HG03025 (cell line): ENCODE measurements around the gene COL20A1.
"Not testable (repeated sequence)": the region's sequence is repeated elsewhere in the genome, so short reads cannot be mapped to it uniquely, and the experiment has no call there.

ENCODE experiments used
- ATAC-seq: cut with Tn5 transposase; IDR thresholded peaks from one replicate; pipeline ENCODE4 v1.9.1; 2021; ENCODE audit warnings: mild to moderate bottlenecking, moderate library complexity; ENCODE audit not compliant: unreplicated experiment, low FRiP score

COL20A1 gene

DNA sequence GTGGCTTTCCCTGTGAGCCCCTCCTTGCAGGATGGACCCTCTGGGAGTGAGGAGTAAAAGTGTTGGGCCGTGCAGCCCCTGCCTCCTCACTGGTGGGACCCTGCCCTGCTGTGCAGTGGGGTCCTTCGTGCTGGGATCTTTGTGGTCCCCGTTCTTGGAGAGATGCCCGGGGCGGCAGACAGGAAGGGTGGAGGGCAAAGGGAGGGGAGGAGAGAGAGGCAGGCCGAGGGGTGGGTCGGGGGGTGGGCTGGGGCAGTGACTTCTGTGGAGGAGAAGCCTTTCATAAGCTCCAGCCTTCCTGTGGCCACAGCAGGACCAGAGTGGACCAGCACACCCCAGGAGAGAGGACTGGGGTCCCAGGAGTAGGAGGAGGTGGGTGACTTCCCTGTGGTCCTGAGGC, at the start of gene COL20A1:
Gene COL20A1, plus strand, starts transcription at position 283 of the 400 bp plus-strand sequence. CDS start 1,922 bp downstream, outside the sequence.
- ATAC-seq, result no peak

GRCh38 chr20:63243604-63244247, 49.3 kb upstream of the COL20A1 start:
- no peak for ATAC-seq

DNA sequence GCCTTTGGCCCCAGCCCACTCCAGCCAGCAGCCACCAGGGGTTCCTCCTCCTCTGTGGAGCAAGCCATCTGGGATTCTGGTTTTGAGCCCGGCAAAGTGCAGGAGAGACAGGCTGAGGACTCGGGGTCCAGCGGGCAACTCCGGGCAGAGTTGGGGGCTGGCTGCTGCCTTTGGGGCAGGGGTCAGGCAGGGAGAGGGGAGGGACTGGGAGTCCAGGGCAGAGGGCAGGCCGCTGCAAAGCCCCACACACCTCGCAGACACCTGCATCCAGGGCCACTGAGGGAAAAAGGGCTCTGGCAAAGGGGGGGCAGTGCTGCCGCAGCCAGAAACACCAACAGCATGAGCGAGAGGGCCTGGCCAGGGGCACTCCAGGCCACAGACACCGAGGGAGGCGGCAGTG, 48.5 kb upstream of the COL20A1 start:
- no peak for ATAC-seq

DNA sequence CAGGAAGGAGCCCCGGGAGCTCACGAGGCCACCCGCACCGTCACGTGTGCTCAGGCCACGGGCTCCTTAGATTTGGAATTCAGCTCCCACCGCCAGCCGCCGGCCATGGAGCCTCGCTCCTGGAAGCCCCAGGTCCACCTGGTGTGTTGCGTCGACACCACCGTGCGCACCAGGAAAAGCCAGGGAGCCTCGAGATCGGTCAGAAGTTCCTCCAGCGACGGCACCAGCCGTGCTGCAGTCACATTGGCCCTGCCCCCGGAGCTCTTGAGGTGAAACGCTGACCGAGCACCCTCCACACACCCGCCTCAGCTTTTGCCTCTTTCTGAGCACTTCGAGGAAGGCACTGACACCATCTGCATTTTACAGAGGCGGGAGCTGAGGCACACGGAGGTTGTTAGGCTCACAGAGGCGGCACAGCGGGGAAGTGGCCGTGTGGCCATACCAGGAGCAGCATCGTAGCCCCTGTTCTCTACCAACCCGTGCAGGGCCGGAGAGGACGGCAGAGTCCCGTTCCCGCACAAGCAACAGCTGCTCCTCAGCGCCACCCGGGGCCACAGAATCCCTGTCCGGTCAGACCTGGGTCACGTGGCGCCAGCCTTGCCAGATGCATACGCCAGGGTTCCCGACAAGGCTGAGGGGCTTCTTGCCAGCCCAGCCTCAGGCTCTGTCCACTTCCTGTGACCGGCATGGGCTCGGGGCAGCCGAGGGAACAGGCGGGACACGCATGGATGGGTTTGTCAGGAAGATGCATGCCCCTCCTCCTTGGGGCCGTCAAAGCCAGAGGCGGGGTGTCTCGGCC, 46.3 kb upstream of the COL20A1 start:
- no peak for ATAC-seq

GRCh38 chr20:63247671-63248228, 45.2 kb upstream of the COL20A1 start:
- no peak for ATAC-seq

- no peak for ATAC-seq
These were observed 44.0 kb upstream of the COL20A1 start for GRCh38 chr20:63248835-63249591.

GRCh38 chr20:63249891-63250290, 43.1 kb upstream of the COL20A1 start:
- no peak for ATAC-seq

- ATAC-seq, result not testable (repeated sequence)
These were observed 41.6 kb upstream of the COL20A1 start for GRCh38 chr20:63251350-63251749.

- no peak for ATAC-seq
These were observed 40.7 kb upstream of the COL20A1 start for GRCh38 chr20:63252284-63252711.

DNA sequence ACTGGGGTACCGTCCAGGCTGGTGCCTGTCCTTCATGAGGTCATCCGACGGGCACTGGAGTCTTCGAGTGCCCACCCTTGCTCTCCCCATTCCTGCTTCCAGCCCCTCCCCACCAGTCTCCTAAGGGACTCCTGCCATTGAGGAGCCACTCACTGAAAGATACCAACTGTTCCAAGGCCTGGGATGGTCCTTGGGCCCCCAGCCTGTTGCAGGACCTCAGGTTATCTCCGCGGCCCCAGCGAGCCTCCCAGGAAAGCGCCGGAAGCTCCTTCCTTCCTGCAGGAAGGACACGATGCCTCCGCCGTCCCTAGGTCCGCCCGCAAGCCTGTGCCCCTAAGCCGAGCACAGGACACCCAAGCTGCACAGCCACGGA, 39.9 kb upstream of the COL20A1 start:
- ATAC-seq, result no peak

- no peak for ATAC-seq
These were observed 39.4 kb upstream of the COL20A1 start for GRCh38 chr20:63253438-63254231.

DNA sequence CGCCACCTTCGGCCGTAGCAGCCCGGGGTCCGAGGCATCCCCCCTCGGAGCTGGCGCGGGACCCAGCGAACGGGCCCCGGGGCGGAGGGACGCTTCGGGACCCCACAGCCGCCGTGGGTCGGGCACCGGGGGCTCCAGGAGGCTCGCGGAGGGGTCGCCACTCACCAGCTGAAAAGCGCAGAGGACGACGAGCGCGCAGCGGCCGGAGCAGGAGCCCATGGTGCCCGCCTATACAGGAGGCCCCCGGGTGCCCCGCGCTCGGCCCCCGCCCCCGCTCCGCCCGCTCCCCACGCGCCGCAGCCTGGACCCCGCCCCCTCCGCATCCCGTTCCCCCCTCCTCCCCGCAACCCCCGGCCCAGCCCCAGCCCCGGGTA, 38.8 kb upstream of the COL20A1 start, which contains the start of gene NKAIN4:
Gene NKAIN4, minus strand, starts transcription at position 232 of the 374 bp plus-strand sequence. Its CDS starts 13 bp downstream, at position 219.
- no peak for ATAC-seq

DNA sequence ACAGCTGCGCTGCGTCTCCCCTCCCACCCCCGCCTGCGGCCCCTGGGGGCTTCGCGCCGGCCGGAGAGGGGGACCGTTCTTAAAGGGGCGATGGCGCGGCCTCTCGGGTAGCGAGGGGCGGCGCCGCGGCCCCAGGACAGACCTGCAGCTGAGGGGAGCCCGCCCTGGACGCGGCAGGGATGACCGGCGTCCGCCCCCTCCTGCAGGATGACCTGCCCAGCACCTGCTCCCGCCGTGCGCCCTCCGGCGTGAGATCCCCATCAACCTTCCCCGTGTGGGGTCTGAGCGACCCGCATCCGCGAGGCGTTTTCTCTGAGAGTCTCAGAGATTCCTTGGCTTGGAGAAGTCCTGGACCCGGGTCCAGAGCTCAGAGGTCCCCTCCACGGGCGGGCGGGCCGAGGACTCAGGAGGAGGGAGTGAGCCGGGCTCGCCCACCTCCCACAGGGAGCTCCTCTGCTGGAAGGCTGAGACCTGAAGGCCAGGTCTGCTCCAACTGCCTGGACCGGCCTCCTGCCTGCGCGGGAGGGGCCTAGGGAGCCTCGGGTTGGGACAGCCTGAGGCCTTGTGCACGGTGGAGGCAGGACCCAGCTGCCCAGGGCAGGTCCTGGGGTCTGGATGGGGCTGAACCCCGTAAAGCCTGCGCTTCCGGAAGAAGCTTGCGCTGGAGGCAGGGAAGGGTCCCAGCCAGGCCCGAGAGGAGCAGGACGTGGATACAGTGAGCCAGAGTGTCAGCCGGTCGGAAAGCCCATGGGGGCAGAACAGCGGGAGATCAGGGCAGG, 38.2 kb upstream of the COL20A1 start:
- no peak for ATAC-seq

DNA sequence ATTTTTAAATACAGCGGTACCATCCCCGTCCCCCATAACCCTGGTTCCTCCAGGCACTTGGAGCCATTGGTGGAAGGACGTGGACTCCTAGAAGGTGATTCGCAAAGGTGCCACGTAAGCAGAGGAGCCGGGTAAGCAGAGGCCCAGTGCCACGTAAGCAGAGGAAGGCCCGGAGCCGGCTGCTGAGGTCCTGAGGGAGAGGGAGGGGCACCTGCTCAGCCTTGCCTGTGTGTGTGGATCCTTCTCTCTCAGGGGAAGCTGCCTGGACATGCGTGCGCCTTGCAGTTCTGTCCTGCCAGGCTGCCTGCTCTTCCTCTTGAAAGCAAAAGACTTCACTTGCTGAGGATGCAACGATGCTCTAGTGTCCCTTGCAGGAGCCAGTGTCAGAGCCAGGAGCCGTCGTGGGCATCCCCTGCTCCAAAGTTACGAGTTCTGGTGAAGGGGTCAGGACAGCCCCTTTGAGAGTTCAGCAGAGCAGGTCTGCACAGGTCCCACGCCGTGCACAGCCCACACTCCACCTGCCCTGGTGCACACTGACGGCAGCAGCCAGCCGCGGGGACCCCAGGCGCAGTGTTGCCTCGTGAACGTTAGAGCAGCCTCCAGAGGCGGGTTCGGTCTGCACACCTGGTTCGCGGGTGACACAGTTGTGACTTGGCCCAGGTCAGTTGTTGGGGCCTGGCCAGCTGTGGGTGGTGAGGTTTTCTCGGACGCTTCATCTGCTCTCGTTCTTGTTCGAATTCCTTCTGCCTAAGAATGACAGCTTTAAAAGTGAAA, 36.9 kb upstream of the COL20A1 start:
- ATAC-seq, result no peak

- no peak for ATAC-seq
These were observed 36.0 kb upstream of the COL20A1 start for GRCh38 chr20:63256954-63257353.

DNA sequence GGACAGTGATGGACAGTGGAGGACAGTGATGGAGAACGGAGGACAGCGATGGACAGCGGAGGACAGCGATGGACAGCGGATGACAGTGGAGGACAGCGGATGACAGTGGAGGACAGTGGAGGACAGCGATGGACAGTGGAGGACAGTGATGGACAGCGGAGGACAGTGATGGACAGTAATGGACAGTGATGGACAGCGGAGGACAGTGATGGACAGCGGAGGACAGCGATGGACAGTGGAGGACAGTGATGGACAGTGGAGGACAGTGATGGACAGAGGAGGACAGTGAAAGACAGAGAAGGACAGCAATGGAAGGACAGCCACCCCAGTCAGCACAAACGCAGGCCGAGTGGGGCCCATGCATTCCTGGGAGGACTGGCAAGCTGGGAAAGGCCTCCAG, 35.4 kb upstream of the COL20A1 start:
- ATAC-seq, result no peak

- no peak for ATAC-seq
These were observed 34.2 kb upstream of the COL20A1 start for GRCh38 chr20:63258781-63259180.

DNA sequence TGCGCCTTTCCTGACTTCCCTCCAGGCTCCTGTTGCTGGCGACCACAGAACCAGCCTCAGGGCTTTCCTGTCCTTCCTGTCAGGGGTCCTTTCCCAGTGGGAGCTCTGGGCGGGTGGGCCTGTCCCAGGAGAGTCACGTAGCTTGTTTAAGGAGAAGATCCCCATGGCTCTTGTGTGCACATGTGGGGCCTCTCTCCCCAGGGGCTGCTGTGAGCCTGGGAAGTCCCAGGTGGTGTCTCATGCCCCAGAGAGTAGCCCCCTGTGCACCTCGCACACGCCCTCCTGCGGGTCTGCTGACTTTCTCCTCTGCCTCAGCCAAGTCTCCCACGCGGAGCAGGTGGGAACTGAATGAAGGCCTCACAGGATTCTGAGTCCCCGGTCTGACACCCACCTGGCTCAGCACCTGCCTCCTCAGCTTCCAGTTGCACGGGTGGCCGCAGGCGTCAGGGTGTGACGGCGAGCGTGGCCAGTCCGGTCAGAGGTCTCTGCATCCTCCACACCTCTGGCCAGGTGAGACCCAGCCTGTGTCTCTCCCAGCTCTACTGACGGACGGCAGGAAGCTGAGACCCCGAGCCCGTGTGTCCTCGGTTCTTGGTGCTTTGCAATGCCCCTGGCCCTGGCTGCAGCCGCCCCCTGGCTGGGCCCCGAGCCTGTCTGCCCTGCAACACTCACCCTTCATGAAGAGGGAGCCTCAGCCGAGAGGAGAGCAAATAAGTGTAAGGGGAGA, 33.1 kb upstream of the COL20A1 start:
- no peak for ATAC-seq
